ENCODE results near the gene PRKAA1. TPM values are rescaled to one million over a fixed set of nuclear protein-coding genes. Genes with fewer than 3 reads are reported as not detected.

PRKAA1 gene
- total RNA-seq, 1 donor = 132 TPM

DNA sequence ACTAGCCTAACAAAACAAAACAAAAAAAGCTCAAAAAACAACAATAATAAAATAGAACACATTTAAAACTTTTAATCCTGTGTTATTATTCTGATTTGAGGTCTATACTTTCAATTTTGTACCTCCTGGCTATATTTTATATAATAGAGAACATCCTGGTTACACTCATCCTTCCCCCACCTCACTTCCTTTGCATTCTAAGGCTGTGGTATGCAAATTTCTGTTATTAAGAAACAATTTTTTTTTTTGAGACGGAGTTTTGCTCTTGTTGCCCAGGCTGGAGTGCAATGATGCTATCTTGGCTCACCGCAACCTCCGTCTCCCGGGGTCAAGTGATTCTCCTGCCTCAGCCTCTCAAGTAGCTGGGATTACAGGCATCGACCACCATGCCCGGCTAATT, 39.9 kb upstream of the PRKAA1 start:
- no peak for DNase-seq (ENCODE audit: low read depth)
- TF ChIP-seq, protein P1, sequence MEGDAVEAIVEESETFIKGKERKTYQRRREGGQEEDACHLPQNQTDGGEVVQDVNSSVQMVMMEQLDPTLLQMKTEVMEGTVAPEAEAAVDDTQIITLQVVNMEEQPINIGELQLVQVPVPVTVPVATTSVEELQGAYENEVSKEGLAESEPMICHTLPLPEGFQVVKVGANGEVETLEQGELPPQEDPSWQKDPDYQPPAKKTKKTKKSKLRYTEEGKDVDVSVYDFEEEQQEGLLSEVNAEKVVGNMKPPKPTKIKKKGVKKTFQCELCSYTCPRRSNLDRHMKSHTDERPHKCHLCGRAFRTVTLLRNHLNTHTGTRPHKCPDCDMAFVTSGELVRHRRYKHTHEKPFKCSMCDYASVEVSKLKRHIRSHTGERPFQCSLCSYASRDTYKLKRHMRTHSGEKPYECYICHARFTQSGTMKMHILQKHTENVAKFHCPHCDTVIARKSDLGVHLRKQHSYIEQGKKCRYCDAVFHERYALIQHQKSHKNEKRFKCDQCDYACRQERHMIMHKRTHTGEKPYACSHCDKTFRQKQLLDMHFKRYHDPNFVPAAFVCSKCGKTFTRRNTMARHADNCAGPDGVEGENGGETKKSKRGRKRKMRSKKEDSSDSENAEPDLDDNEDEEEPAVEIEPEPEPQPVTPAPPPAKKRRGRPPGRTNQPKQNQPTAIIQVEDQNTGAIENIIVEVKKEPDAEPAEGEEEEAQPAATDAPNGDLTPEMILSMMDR (IDR thresholded peaks at IDR 0.05; ENCODE audit: insufficient read depth, low read depth, low read length) = no peak
- H3K4me3 ChIP-seq (ENCODE audit: low read depth, low read length) = no peak overlapping the region

- TF ChIP-seq, protein P1 (IDR thresholded peaks at IDR 0.05; ENCODE audit: insufficient read depth, low read depth, low read length) = no peak
- peak; percentile 98 for DNase-seq (ENCODE audit: low read depth)
Measured at GRCh38 chr5:40834849-40835787, 36.9 kb upstream of the PRKAA1 start, which contains the start of gene RPL37. RPL37 (minus strand) TSS chr5:40835222; CDS start chr5:40835185, 37 bp downstream.

GRCh38 chr5:40834391-40834848, 36.2 kb upstream of the PRKAA1 start:
- peak overlapping the region; percentile 98 for H3K4me3 ChIP-seq (ENCODE audit: low read depth, low read length)
- DNase-seq (ENCODE audit: low read depth) = peak; percentile 60
- TF ChIP-seq, protein P1 (IDR thresholded peaks at IDR 0.05; ENCODE audit: insufficient read depth, low read depth, low read length) = no peak

More at GRCh38 chr5:40834849-40835787, 36.9 kb upstream of the PRKAA1 start, which contains the start of gene RPL37:
- peak within 1 kb of the TSS; percentile 98 for H3K4me3 ChIP-seq (ENCODE audit: low read depth, low read length)

GRCh38 chr5:40833712-40834229, 35.6 kb upstream of the PRKAA1 start:
- DNase-seq (ENCODE audit: low read depth) = no peak
- H3K4me3 ChIP-seq (ENCODE audit: low read depth, low read length) = peak overlapping the region; percentile 98
- TF ChIP-seq, protein P1 (IDR thresholded peaks at IDR 0.05; ENCODE audit: insufficient read depth, low read depth, low read length) = no peak

DNA sequence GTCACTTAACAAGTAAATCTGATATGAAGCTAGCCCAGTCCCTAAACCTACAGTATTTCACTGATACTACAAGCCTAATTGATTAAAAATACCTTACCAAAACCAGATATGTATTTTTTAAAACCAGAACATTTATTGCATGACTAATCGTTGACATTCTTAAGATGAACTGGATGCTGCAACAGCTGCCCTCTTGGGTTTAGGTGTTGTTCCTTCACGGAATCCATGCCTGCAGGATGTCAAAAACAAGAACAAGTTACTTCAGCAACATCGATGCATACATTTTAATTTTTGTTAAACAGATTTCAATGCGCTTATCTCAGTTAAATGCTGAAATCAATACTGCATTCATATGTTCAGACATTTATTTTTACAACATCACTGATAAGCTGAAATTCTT, 34.2 kb upstream of the PRKAA1 start:
- peak overlapping the region; percentile 98 for H3K4me3 ChIP-seq (ENCODE audit: low read depth, low read length)
- DNase-seq (ENCODE audit: low read depth) = peak; percentile 40
- TF ChIP-seq, protein P1 (IDR thresholded peaks at IDR 0.05; ENCODE audit: insufficient read depth, low read depth, low read length) = no peak

- H3K4me3 ChIP-seq (ENCODE audit: low read depth, low read length) = no peak overlapping the region
- TF ChIP-seq, protein P1 (IDR thresholded peaks at IDR 0.05; ENCODE audit: insufficient read depth, low read depth, low read length) = no peak
- DNase-seq (ENCODE audit: low read depth) = no peak
Measured at GRCh38 chr5:40831346-40832210, 33.4 kb upstream of the PRKAA1 start.

Data from fibroblast of villous mesenchyme (primary cell).